BLaER1 treated with 17β-estradiol and CSF1 and Interleukin-3, amounts not matched to agents 10 nM and 100 nM (cell line): ENCODE results near the gene CREBL2.
"Not testable (repeated sequence)": the region's sequence is repeated elsewhere in the genome, so short reads cannot be mapped to it uniquely, and the experiment has no call there.

Source experiments
- H3K27ac ChIP-seq, 11 experiments: shearing (Covaris generic); formaldehyde crosslinking; 2 replicates each; pipeline ENCODE4 v1.8.1; 2022
- H3K27me3 ChIP-seq, 11 experiments: shearing (Covaris generic); formaldehyde crosslinking; 2 replicates each; pipeline ENCODE4 v1.8.1; 2022
- H3K36me3 ChIP-seq, 11 experiments: shearing (Covaris generic); formaldehyde crosslinking; 2 replicates each; pipeline ENCODE4 v1.8.1; 2022
- H3K4me1 ChIP-seq, 10 experiments: shearing (Covaris generic); formaldehyde crosslinking; 2 replicates each; pipeline ENCODE4 v1.8.1; 2022
- H3K4me2 ChIP-seq, 11 experiments: shearing (Covaris generic); formaldehyde crosslinking; 2 replicates each; pipeline ENCODE4 v1.8.1; 2022
- H3K4me3 ChIP-seq, 10 experiments: shearing (Covaris generic); formaldehyde crosslinking; 2 replicates each; pipeline ENCODE4 v1.8.1; 2022
- H3K9ac ChIP-seq, 11 experiments: shearing (Covaris generic); formaldehyde crosslinking; 2 replicates each; pipeline ENCODE4 v1.8.1; 2022
- H3K9me3 ChIP-seq, 11 experiments: shearing (Covaris generic); formaldehyde crosslinking; replicated peaks in 1 of 11; 2 replicates each; pipeline ENCODE4 v1.8.1; 2022
- H4K20me1 ChIP-seq, 11 experiments: shearing (Covaris generic); formaldehyde crosslinking; 2 replicates each; pipeline ENCODE4 v1.8.1; 2022
- Cebpa-rat ChIP-seq, 11 experiments: shearing (Covaris generic); IDR thresholded peaks; 2 replicates each; pipeline ENCODE4 v1.8.1; 2022

Gene CREBL2

GRCh38 chr12:12626471-12626870 is 14.8 kb downstream of the CREBL2 start:
- peaks cover 0 to 92% (median 0%) of the 10 kb centered on the region in 11 experiments; a peak in 5 of 22 replicates for H4K20me1 ChIP-seq
- no peak overlapping the region for H3K4me3 ChIP-seq
- peaks cover 0 to 34% (median 11%) of the 10 kb centered on the region in 11 experiments; a peak in 11 of 22 replicates for H3K36me3 ChIP-seq
- no peak overlapping the region for H3K4me2 ChIP-seq
- H3K27ac ChIP-seq: no peak overlapping the region
- H3K9me3 ChIP-seq: peaks cover 0 to 15% (median 6%) of the 10 kb centered on the region in 11 experiments; a peak in 10 of 22 replicates
- H3K9ac ChIP-seq: no peak overlapping the region
- no peaks in the 10 kb centered on the region for H3K27me3 ChIP-seq
- H3K4me1 ChIP-seq: peaks cover 11 to 39% (median 19%) of the 10 kb centered on the region in 10 experiments; a peak in 19 of 20 replicates
- no peak for TF ChIP-seq Cebpa-rat (IDR thresholded peaks at IDR 0.05)

- peaks cover 0 to 91% (median 0%) of the 10 kb centered on the region in 11 experiments; a peak in 5 of 22 replicates for H4K20me1 ChIP-seq
Measured at GRCh38 chr12:12627308-12627827, 15.7 kb downstream of the CREBL2 start.

GRCh38 chr12:12628013-12628412 is 16.3 kb downstream of the CREBL2 start:
- no peak overlapping the region for H3K9ac ChIP-seq
- no peak overlapping the region for H3K4me3 ChIP-seq
- peaks cover 0 to 24% (median 6%) of the 10 kb centered on the region in 10 experiments; a peak in 14 of 20 replicates for H3K4me1 ChIP-seq
- no peak overlapping the region for H3K4me2 ChIP-seq
- H3K27me3 ChIP-seq: no peaks in the 10 kb centered on the region
- H3K27ac ChIP-seq: no peak overlapping the region
- peaks cover 0 to 94% (median 0%) of the 10 kb centered on the region in 11 experiments; a peak in 5 of 22 replicates for H4K20me1 ChIP-seq
- no peak for TF ChIP-seq Cebpa-rat (IDR thresholded peaks at IDR 0.05)
- peaks cover 0 to 15% (median 6%) of the 10 kb centered on the region in 11 experiments; a peak in 10 of 22 replicates for H3K9me3 ChIP-seq
- H3K36me3 ChIP-seq: peaks cover 0 to 37% (median 11%) of the 10 kb centered on the region in 11 experiments; a peak in 11 of 22 replicates

More at GRCh38 chr12:12627308-12627827, 15.7 kb downstream of the CREBL2 start:
- TF ChIP-seq Cebpa-rat (IDR thresholded peaks at IDR 0.05): no peak
- Histone ChIP-seq H3K9ac (no peak overlapping the region), H3K27me3 (no peaks in the 10 kb centered on the region), H3K4me2 (no peak overlapping the region), H3K4me3 (no peak overlapping the region), H3K9me3 (peaks cover 0 to 15% (median 6%) of the 10 kb centered on the region in 11 experiments; a peak in 10 of 22 replicates), H3K36me3 (peaks cover 0 to 34% (median 11%) of the 10 kb centered on the region in 11 experiments; a peak in 11 of 22 replicates), H3K27ac (no peak overlapping the region), H3K4me1 (peaks cover 4 to 30% (median 12%) of the 10 kb centered on the region in 10 experiments; a peak in 19 of 20 replicates)

- H3K4me2 ChIP-seq: no peak overlapping the region
- no peak for TF ChIP-seq Cebpa-rat (IDR thresholded peaks at IDR 0.05)
- H4K20me1 ChIP-seq: peaks cover 0 to 92% (median 0%) of the 10 kb centered on the region in 11 experiments; a peak in 4 of 22 replicates
- H3K27me3 ChIP-seq: no peaks in the 10 kb centered on the region
- H3K27ac ChIP-seq: no peak overlapping the region
- no peak overlapping the region for H3K4me3 ChIP-seq
- H3K9me3 ChIP-seq: 0 out of 22 replicates have a peak, but pooled peaks cover 0 to 3% (median 0%) of the 10 kb centered on the region in 11 experiments
- H3K9ac ChIP-seq: no peak overlapping the region
- peaks cover 4 to 41% (median 11%) of the 10 kb centered on the region in 11 experiments; a peak in 16 of 22 replicates for H3K36me3 ChIP-seq
- peaks cover 0 to 18% (median 0%) of the 10 kb centered on the region in 10 experiments; a peak in 3 of 20 replicates for H3K4me1 ChIP-seq
Measured at GRCh38 chr12:12630850-12631249, 19.2 kb downstream of the CREBL2 start.

- Histone ChIP-seq H3K36me3 (peaks cover 46 to 77% (median 57%) of the 10 kb centered on the region in 11 experiments), H3K4me3 (no peak overlapping the region), H3K9ac (no peak overlapping the region), H4K20me1 (peaks cover 0 to 55% (median 0%) of the 10 kb centered on the region in 11 experiments; a peak in 4 of 22 replicates), H3K4me1 (peaks cover 0 to 13% (median 3%) of the 10 kb centered on the region in 10 experiments; a peak in 8 of 20 replicates), H3K27me3 (no peaks in the 10 kb centered on the region), H3K27ac (no peak overlapping the region), H3K4me2 (no peak overlapping the region), H3K9me3 (peaks cover 22 to 33% (median 29%) of the 10 kb centered on the region in 11 experiments)
- TF ChIP-seq Cebpa-rat (IDR thresholded peaks at IDR 0.05): no peak
Measured at GRCh38 chr12:12635651-12636050, 24.0 kb downstream of the CREBL2 start.

GRCh38 chr12:12636641-12637040 is 25.0 kb downstream of the CREBL2 start:
- TF ChIP-seq Cebpa-rat (IDR thresholded peaks at IDR 0.05): no peak
- no peak overlapping the region for H3K9ac ChIP-seq
- H3K36me3 ChIP-seq: peaks cover 46 to 87% (median 66%) of the 10 kb centered on the region in 11 experiments
- H3K27me3 ChIP-seq: no peaks in the 10 kb centered on the region
- H3K4me3 ChIP-seq: no peak overlapping the region
- peaks cover 0 to 45% (median 0%) of the 10 kb centered on the region in 11 experiments; a peak in 3 of 22 replicates for H4K20me1 ChIP-seq
- peaks cover 0 to 13% (median 3%) of the 10 kb centered on the region in 10 experiments; a peak in 8 of 20 replicates for H3K4me1 ChIP-seq
- peak overlapping the region in 1 of 11 experiments; percentile 36; a peak in 3 of 22 replicates for H3K27ac ChIP-seq
- peak overlapping the region in 2 of 11 experiments; percentile 26 to 39; a peak in 4 of 22 replicates for H3K4me2 ChIP-seq
- H3K9me3 ChIP-seq: peaks cover 25 to 36% (median 33%) of the 10 kb centered on the region in 11 experiments

GRCh38 chr12:12639995-12640394 is 28.3 kb downstream of the CREBL2 start:
- Histone ChIP-seq H3K36me3 (peaks cover 54 to 100% (median 78%) of the 10 kb centered on the region in 11 experiments), H3K9me3 (peaks cover 25 to 36% (median 33%) of the 10 kb centered on the region in 11 experiments), H4K20me1 (peaks cover 0 to 17% (median 0%) of the 10 kb centered on the region in 11 experiments; a peak in 3 of 22 replicates), H3K4me1 (peaks cover 0 to 13% (median 3%) of the 10 kb centered on the region in 10 experiments; a peak in 8 of 20 replicates)
- H3K9ac ChIP-seq, H3K27me3 ChIP-seq, H3K27ac ChIP-seq, H3K4me3 ChIP-seq, H3K4me2 ChIP-seq: not testable (repeated sequence)

GRCh38 chr12:12641650-12642049 is 30.0 kb downstream of the CREBL2 start:
- no peak for TF ChIP-seq Cebpa-rat (IDR thresholded peaks at IDR 0.05)
- H3K27me3 ChIP-seq: no peaks in the 10 kb centered on the region
- H3K9ac ChIP-seq: no peak overlapping the region
- H3K4me2 ChIP-seq: no peak overlapping the region
- H3K9me3 ChIP-seq: peaks cover 31 to 49% (median 42%) of the 10 kb centered on the region in 11 experiments
- H4K20me1 ChIP-seq: peaks cover 0 to 3% (median 0%) of the 10 kb centered on the region in 11 experiments; a peak in 1 of 22 replicates
- H3K4me1 ChIP-seq: peaks cover 0 to 3% (median under 1%) of the 10 kb centered on the region in 10 experiments; a peak in 7 of 20 replicates
- no peak overlapping the region for H3K27ac ChIP-seq
- peaks cover 50 to 100% (median 65%) of the 10 kb centered on the region in 11 experiments for H3K36me3 ChIP-seq
- no peak overlapping the region for H3K4me3 ChIP-seq

GRCh38 chr12:12642916-12643315 is 31.2 kb downstream of the CREBL2 start:
- Histone ChIP-seq H3K36me3 (peaks cover 42 to 100% (median 66%) of the 10 kb centered on the region in 11 experiments), H3K9ac (no peak overlapping the region), H3K9me3 (peaks cover 43 to 56% (median 52%) of the 10 kb centered on the region in 11 experiments), H3K4me3 (no peak overlapping the region), H3K4me2 (no peak overlapping the region), H4K20me1 (no peaks in the 10 kb centered on the region), H3K27ac (no peak overlapping the region), H3K4me1 (no peaks in the 10 kb centered on the region), H3K27me3 (no peaks in the 10 kb centered on the region)
- no peak for TF ChIP-seq Cebpa-rat (IDR thresholded peaks at IDR 0.05)
